GM23338 (cell line): ENCODE data around the gene ZFR2. TPM values are rescaled to one million over a fixed set of nuclear protein-coding genes. Genes with fewer than 3 reads are reported as not detected.

Experiments used
- CREB1 ChIP-seq: fragments of 250-450 bp; sonication (Bioruptor Pico); IDR thresholded peaks from 2 replicates; pipeline ENCODE4 v1.5.0; 2020; ENCODE audit warnings: low read depth, mild to moderate bottlenecking, moderate library complexity
- ETS1 ChIP-seq: IDR thresholded peaks from 2 replicates; pipeline ENCODE4 v1.6.1; 2016; ENCODE audit warnings: antibody characterized with exemption
- EZH2phosphoT487 ChIP-seq: fragments of 200-600 bp; sonication (generic); IDR thresholded peaks from one replicate; pipeline ENCODE4 v1.8.1; 2018; ENCODE audit warnings: antibody characterized with exemption; ENCODE audit not compliant: unreplicated experiment
- JUNB ChIP-seq: IDR thresholded peaks from one replicate; pipeline ENCODE4 v1.6.1; 2016; ENCODE audit warnings: antibody characterized with exemption; ENCODE audit not compliant: unreplicated experiment
- NANOG ChIP-seq: IDR thresholded peaks from 2 replicates; pipeline ENCODE4 v1.6.1; 2016; ENCODE audit warnings: antibody characterized with exemption, borderline replicate concordance
- POLR2AphosphoS5 ChIP-seq: IDR thresholded peaks from 2 replicates; pipeline ENCODE4 v1.6.1; 2016; ENCODE audit warnings: antibody characterized with exemption, low read depth
- STAT1 ChIP-seq: IDR thresholded peaks from one replicate; pipeline ENCODE4 v1.6.1; 2016; ENCODE audit warnings: antibody characterized with exemption; ENCODE audit not compliant: unreplicated experiment
- ZNF331 ChIP-seq: fragments of 250-450 bp; sonication (Bioruptor Pico); IDR thresholded peaks from 2 replicates; pipeline ENCODE4 v1.5.0; 2020; ENCODE audit warnings: low read depth, mild to moderate bottlenecking, moderate library complexity
- ZNF462 ChIP-seq: fragments of 250-450 bp; sonication (Bioruptor Pico); IDR thresholded peaks from 2 replicates; pipeline ENCODE4 v1.5.0; 2020; ENCODE audit warnings: mild to moderate bottlenecking, moderate library complexity
- polyA plus RNA-seq: library from polyadenylated mRNA; unstranded; fragments of >200 nt; fragmentation: Nextera tagmentation; extraction: Ambion mirVana; gene quantifications from 2 replicates; pipeline ENCODE4 v1.2.1, GENCODE V29; 2016
- total RNA-seq: library from RNA; depleted of rRNA; stranded (reverse); fragments of >200 nt; shearing (Covaris generic); gene quantifications from 2 replicates; pipeline ENCODE4 v1.2.3, GENCODE V29; 2014

ZFR2 gene
- total and polyA plus RNA-seq, 2 experiments from 2014 or later, result 15.8 to 31.3 TPM

- no peak for TF ChIP-seq ZNF462
- no peak for TF ChIP-seq NANOG
- no peak for TF ChIP-seq ETS1
- TF ChIP-seq JUNB, result no peak
- TF ChIP-seq POLR2AphosphoS5, result no peak
- no peak for TF ChIP-seq EZH2phosphoT487
- TF ChIP-seq CREB1, result no peak
- TF ChIP-seq STAT1, result no peak
- TF ChIP-seq ZNF331 (CRISPR knock-in tag), result no peak
These were observed 4.3 kb upstream of the ZFR2 start (continued) for GRCh38 chr19:3873151-3873550.
